RWPE1 (cell line): ENCODE results near the gene FBXW9.
A peak's percentile ranks its signal among the peaks of the same experiment; 100 is the strongest.

Source experiments
- CTCF ChIA-PET: fragments of 350-600 bp; sonication (Branson Sonifier 250); formaldehyde crosslinking; extraction: SDS; loops from one replicate; lab custom pipeline; 2021; lab: Yijun Ruan, JAX
- POLR2A ChIA-PET: fragments of 400-600 bp; formaldehyde crosslinking; extraction: SDS; loops from one replicate; lab custom pipeline; 2020; ENCODE audit warnings: antibody characterized with exemption; ENCODE audit not compliant: low non-redundant PET; lab: Yijun Ruan, JAX
- DNase-seq: peaks from one replicate; pipeline ENCODE4 v3.0.0; 2012; ENCODE audit warnings: low spot score
- H3K27ac ChIP-seq: fragments of 450-650 bp; 2 replicates; pipeline ENCODE4 v1.5.1; 2017
- TF ChIP-seq, protein P1 (sequence below): fragments of 450-650 bp; conservative IDR thresholded peaks from 2 replicates; pipeline ENCODE4 v1.5.1; 2017; ENCODE audit warnings: low read depth, mild to moderate bottlenecking

Gene FBXW9

DNA sequence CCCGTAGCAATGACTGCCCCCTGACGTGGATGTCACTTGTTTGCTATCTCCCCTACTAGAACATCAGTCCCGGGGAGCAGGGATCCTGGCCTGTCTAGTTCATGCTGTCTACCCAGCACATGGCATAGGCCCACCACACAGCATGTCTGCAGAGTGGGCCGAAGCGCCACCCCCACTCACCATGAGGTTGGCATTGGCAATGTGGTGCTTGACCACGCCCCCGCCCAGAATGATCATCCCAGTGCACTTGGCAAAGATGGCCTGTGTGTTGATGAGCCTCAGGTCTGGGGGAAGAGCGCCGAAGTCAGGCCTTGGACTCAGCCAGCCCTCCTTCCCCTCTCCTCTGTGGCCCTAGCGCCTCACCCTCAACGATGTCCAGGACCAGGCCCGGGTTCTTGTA lies 19.5 kb downstream of the FBXW9 start:
- POLR2A ChIA-PET = no interaction called here
- CTCF ChIA-PET = interaction anchor here (0.6 to 1.4 kb wide), 4 partner anchors 37 to 221 kb away, joined by 3 to 6 read pairs (median 6); no protein-coding TSS in a partner anchor

DNA sequence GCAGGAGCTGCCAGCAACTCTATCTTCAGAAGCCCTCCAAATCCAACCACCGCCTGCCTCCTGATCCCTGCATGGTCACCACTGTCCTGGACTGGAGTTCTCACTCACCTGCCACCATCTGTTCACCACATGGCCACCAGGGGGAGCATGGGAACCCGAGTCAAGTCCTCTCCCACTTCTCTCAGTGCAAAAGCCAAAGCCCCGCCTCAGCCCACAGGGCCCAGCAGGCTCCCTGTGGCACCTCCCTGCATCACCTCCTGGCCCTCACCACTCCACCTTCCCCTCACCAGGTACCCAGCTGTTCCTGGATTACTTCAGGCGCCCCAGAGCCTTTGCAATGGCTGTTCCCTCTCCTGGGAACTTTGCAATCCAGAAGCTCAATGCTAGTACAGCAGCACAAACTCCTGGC lies 20.0 kb downstream of the FBXW9 start:
- DNase-seq = peak; percentile 75
- ChIA-PET POLR2A (no interaction called here), CTCF (interaction anchor here (0.6 to 1.4 kb wide), 4 partner anchors 37 to 221 kb away, joined by 3 to 6 read pairs (median 6); no protein-coding TSS in a partner anchor)
- H3K27ac ChIP-seq = peak overlapping the region; percentile 40
- TF ChIP-seq, protein P1, sequence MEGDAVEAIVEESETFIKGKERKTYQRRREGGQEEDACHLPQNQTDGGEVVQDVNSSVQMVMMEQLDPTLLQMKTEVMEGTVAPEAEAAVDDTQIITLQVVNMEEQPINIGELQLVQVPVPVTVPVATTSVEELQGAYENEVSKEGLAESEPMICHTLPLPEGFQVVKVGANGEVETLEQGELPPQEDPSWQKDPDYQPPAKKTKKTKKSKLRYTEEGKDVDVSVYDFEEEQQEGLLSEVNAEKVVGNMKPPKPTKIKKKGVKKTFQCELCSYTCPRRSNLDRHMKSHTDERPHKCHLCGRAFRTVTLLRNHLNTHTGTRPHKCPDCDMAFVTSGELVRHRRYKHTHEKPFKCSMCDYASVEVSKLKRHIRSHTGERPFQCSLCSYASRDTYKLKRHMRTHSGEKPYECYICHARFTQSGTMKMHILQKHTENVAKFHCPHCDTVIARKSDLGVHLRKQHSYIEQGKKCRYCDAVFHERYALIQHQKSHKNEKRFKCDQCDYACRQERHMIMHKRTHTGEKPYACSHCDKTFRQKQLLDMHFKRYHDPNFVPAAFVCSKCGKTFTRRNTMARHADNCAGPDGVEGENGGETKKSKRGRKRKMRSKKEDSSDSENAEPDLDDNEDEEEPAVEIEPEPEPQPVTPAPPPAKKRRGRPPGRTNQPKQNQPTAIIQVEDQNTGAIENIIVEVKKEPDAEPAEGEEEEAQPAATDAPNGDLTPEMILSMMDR = peak; percentile 84

More for the DNA sequence above, 19.5 kb downstream of the FBXW9 start:
- H3K27ac ChIP-seq = peak overlapping the region; percentile 40
- DNase-seq = no peak
- TF ChIP-seq, protein P1 = no peak

DNA sequence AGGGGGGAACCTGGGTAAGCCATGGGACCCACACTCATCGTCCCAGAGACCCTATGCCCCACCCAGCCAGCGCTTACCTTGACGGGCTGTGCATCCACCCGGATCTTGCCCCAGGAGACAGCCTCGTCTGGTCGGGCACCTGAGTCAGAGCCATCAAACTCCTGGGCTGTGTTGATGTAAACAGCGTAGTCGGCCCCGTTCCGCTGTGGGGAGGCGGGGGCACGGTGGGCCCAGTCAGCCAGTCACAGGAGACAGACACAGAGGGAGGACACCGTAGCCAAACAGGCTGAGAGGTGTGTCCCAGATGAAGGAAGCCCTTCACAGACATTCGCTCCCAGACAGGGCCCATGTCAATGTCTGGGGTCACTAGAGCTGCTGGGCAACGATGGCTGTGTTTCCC lies 20.5 kb downstream of the FBXW9 start:
- ChIA-PET CTCF (interaction anchor here (1.4 kb wide), 1 partner anchor 172 kb away, joined by 6 read pairs; no protein-coding TSS in a partner anchor), POLR2A (no interaction called here)

DNA sequence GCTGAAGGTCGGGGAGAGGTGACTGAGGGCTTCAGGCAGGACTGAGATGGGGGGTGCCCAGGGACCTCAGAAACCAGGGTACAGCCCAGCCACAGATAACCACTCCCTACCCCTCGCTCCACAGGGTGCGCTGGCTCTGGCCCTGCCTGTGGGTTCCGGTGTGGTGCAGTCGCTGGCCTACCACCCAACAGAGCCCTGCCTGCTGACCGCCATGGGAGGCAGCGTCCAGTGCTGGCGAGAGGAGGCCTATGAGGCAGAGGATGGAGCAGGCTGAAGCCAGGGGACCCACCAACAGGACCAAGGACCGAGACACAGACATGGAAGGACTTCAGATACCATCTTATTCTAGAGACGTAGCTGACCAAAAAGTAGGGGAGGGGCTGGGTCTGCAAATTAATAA lies 21.0 kb downstream of the FBXW9 start:
- CTCF ChIA-PET = no interaction called here
- DNase-seq = no peak
- TF ChIP-seq, protein P1 = no peak
- POLR2A ChIA-PET = no interaction called here
- no peak overlapping the region; the same call in 1 of the 2 replicates for H3K27ac ChIP-seq

More for the DNA sequence above, 20.5 kb downstream of the FBXW9 start:
- H3K27ac ChIP-seq = peak overlapping the region; percentile 40
- TF ChIP-seq, protein P1 = no peak
- no peak for DNase-seq

DNA sequence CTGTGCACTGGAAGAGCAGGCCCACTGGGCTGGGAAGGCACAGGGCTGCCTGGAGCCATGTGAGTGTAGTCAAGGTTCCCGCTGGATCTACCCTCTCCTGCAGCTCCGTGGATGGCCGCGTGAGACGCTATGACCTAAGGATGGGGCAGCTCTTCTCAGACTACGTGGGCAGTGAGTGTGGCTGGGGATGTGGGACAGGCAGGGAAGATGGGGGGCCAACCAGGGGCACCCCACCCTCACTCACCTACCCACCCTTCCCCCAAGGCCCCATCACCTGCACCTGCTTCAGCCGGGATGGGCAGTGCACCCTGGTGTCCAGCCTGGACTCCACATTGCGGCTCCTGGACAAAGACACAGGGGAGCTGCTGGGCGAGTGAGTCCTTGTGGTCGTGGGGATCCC lies 23.7 kb downstream of the FBXW9 start:
- no peak for DNase-seq
- ChIA-PET CTCF (interaction anchor here (0.5 to 1.4 kb wide), 5 partner anchors 9 to 613 kb away, joined by 3 to 5 read pairs (median 4); partner anchors contain the start of gene DHPS), POLR2A (no interaction called here)
- H3K27ac ChIP-seq = peak overlapping the region; percentile 32
- TF ChIP-seq, protein P1 = no peak

DNA sequence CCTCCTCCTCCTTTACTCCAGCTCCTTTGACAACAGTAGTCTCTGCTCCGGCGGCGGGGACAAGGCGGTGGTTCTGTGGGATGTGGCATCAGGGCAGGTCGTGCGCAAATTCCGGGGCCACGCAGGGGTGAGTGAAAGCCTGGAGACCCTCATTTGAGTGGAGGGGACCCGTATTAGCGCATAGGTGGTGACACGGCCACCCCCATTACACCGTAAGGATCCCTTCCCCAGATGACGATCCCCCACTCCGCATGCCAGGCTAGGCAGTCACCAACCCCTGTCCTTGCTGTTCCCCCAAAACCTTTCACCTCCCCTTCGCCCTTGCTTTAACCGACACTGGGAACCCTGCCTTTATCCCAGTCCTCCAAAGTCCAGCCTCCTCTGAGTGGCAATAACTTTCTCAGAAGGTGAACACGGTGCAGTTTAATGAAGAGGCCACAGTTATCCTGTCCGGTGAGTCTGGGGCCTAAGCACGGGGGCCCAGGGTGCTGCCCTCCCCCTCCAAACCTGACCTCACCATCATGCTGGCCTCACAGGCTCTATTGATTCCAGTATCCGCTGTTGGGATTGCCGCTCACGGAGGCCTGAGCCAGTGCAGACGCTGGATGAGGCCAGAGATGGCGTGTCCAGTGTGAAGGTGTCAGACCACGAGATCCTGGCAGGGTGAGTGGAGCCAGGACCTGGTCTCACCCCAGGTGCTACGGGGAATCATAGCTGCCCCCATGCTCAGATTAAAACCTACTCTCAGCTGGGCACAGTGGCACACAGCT lies 26.1 kb downstream of the FBXW9 start:
- CTCF ChIA-PET = no interaction called here
- POLR2A ChIA-PET = no interaction called here

More for the DNA sequence above, 26.1 kb downstream of the FBXW9 start:
- TF ChIP-seq, protein P1 = no peak
- H3K27ac ChIP-seq = peak overlapping the region; percentile 87
- no peak for DNase-seq
